GM23248 (cell line): ENCODE data around the gene CTCF.

Source experiments
- EZH2 ChIP-seq: fragments of 200-600 bp; sonication (generic); IDR thresholded peaks from 2 replicates; pipeline ENCODE4 v1.6.1; 2018; ENCODE audit warnings: antibody characterized with exemption, mild to moderate bottlenecking; ENCODE audit not compliant: insufficient read depth, poor library complexity, severe bottlenecking
- EZH2phosphoT487 ChIP-seq: fragments of 200-600 bp; sonication (generic); IDR thresholded peaks from 2 replicates; pipeline ENCODE4 v1.6.1; 2018; ENCODE audit warnings: antibody characterized with exemption, moderate library complexity, mild to moderate bottlenecking, low read depth; ENCODE audit not compliant: insufficient read depth

DNA sequence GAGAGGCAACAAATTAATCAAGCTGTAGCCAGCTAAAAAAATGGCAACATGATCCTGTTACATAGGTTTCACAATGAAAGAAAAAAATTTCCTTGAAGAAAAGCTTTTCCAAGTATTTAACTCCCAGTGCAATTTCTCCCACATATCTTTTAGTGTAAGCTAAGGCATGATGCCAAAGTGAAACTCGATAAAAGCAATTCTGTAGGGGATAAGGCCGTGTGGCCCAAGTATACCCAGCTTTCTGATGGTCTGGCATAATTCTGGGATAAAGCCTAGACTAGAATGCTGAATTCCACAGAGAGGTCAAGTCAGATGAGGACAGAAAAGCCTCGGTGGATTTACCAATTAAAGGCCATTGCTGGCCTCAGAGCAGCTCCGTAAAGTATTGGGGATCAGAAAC, 36.2 kb downstream of the CTCF start:
- no peak for TF ChIP-seq EZH2
- TF ChIP-seq EZH2phosphoT487 = no peak
